Neutrophil (primary cell): ENCODE results near the gene CHCHD6.

Experiments
- H3K27ac ChIP-seq: fragments of 200-600 bp; sonication (generic); 2 replicates; pipeline ENCODE4 v1.5.1; 2016; ENCODE audit warnings: mild to moderate bottlenecking, moderate library complexity
- H3K27me3 ChIP-seq: fragments of 200-600 bp; sonication (generic); 2 replicates; pipeline ENCODE4 v1.6.0; 2016; ENCODE audit warnings: mild to moderate bottlenecking
- H3K36me3 ChIP-seq: fragments of 200-600 bp; sonication (generic); 2 replicates; pipeline ENCODE4 v1.5.1; 2017
- H3K4me1 ChIP-seq, 2 experiments: fragments of 200-600 bp in 1 of 2; sonication (generic) in 1 of 2; 1 replicate in 1 of 2; 2 replicates in 1 of 2; pipeline versions ENCODE4 v1.5.1 to v1.6.1; 2013 to 2016; ENCODE audit warnings: low read depth in 1 of 2, low read length in 1 of 2, mild to moderate bottlenecking in 1 of 2, moderate library complexity in 1 of 2; ENCODE audit not compliant: control insufficient read depth in 1 of 2, insufficient read depth in 1 of 2
- H3K4me3 ChIP-seq, 2 experiments: fragments of 200-600 bp in 1 of 2; sonication (generic) in 1 of 2; 1 replicate in 1 of 2; 2 replicates in 1 of 2; pipeline ENCODE4 v1.5.1; 2013 to 2016; ENCODE audit warnings: low read depth in 1 of 2, low read length in 1 of 2, mild to moderate bottlenecking in 1 of 2, moderate library complexity in 1 of 2
- H3K9me3 ChIP-seq: fragments of 200-600 bp; sonication (generic); 2 replicates; pipeline ENCODE4 v1.5.1; 2016
- TF ChIP-seq, protein P1 (sequence below): fragments of 200-600 bp; sonication (generic); IDR thresholded peaks from 2 replicates; pipeline ENCODE4 v1.5.1; 2016; ENCODE audit warnings: antibody characterized with exemption

The CHCHD6 gene

DNA sequence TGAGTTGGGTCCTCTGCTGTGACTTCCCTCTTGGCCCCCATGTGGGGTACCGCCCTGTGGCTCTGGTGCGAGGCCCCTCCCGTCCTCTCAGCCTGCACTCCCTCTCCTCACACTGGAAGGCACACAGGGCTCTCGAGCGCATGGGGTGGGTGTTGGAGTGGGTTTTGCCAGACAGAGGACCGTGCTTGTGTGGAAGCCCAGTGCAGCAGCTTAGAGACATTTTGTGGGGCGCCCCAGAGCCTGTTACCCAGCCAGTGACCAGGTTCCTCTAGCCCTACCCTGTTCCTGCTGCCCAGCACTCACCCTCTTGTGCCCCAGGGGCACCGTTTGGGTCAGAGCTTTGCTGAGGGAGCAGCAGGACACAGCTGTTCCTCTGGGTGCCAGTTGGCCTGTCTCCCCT lies 288.7 kb downstream of the CHCHD6 start:
- no peak overlapping the region for H3K27ac ChIP-seq
- H3K27me3 ChIP-seq = no peaks in the 10 kb centered on the region
- no peaks in the 10 kb centered on the region for H3K36me3 ChIP-seq
- H3K4me1 ChIP-seq = no peaks in the 10 kb centered on the region
- no peak overlapping the region for H3K4me3 ChIP-seq
- TF ChIP-seq, protein P1, sequence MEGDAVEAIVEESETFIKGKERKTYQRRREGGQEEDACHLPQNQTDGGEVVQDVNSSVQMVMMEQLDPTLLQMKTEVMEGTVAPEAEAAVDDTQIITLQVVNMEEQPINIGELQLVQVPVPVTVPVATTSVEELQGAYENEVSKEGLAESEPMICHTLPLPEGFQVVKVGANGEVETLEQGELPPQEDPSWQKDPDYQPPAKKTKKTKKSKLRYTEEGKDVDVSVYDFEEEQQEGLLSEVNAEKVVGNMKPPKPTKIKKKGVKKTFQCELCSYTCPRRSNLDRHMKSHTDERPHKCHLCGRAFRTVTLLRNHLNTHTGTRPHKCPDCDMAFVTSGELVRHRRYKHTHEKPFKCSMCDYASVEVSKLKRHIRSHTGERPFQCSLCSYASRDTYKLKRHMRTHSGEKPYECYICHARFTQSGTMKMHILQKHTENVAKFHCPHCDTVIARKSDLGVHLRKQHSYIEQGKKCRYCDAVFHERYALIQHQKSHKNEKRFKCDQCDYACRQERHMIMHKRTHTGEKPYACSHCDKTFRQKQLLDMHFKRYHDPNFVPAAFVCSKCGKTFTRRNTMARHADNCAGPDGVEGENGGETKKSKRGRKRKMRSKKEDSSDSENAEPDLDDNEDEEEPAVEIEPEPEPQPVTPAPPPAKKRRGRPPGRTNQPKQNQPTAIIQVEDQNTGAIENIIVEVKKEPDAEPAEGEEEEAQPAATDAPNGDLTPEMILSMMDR = no peak
- H3K9me3 ChIP-seq = no peaks in the 10 kb centered on the region

DNA sequence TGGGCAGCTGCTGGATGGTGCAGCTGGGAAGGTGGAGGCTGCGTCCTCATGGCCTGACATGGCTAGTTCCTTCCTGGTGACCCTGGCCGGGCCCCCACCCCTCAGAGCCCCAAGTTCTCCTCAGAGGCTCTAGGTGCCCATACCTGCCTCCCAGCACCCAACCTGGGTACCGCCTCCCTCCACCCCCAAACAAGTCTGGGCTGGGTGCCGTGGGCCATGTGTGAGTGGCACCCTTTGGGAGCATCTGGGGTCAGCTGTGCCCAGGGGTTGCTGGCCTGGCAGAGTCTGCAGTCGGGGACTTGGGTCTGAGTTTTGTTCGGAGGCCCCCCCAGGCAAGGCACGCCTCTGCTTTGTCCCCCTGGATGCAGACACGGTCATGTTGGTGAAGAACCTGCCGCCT lies 289.4 kb downstream of the CHCHD6 start:
- H3K36me3 ChIP-seq = no peaks in the 10 kb centered on the region
- no peaks in the 10 kb centered on the region for H3K27me3 ChIP-seq
- no peak overlapping the region for H3K27ac ChIP-seq
- no peak overlapping the region for H3K4me3 ChIP-seq
- TF ChIP-seq, protein P1 = no peak
- no peaks in the 10 kb centered on the region for H3K4me1 ChIP-seq
- H3K9me3 ChIP-seq = no peaks in the 10 kb centered on the region

DNA sequence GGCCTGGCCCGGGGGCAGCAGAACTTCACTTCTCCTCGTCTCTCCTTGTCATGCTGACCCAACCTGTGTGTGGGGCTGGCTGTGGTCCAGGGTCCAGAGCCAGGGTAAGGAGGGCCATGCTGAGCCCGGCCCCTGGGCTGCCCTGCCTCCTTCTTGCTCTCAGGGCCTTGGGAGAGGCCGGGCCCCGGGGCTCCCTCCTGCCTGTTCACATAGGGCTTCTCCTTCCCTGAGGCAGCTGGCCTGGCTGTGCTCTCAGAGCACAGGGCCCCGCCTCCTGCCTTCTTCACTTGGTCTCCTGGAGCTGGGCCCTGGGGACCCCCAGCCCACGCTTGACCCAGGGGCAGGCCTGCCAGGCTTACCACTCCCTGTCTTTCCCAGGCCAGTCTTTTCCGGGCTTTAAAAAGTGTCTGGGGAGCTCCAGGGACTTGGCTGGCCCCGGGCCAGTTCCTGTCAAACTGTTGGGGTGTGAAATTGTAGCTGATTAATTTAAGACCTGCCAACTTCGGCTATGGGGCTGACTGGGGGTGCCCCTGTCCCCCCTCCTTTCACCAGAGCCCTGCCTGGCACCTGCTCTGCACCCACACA lies 290.7 kb downstream of the CHCHD6 start:
- H3K9me3 ChIP-seq = no peaks in the 10 kb centered on the region
- H3K27ac ChIP-seq = no peak overlapping the region
- no peaks in the 10 kb centered on the region for H3K36me3 ChIP-seq
- no peaks in the 10 kb centered on the region for H3K4me1 ChIP-seq
- no peak overlapping the region for H3K4me3 ChIP-seq
- no peaks in the 10 kb centered on the region for H3K27me3 ChIP-seq
- TF ChIP-seq, protein P1 = no peak

DNA sequence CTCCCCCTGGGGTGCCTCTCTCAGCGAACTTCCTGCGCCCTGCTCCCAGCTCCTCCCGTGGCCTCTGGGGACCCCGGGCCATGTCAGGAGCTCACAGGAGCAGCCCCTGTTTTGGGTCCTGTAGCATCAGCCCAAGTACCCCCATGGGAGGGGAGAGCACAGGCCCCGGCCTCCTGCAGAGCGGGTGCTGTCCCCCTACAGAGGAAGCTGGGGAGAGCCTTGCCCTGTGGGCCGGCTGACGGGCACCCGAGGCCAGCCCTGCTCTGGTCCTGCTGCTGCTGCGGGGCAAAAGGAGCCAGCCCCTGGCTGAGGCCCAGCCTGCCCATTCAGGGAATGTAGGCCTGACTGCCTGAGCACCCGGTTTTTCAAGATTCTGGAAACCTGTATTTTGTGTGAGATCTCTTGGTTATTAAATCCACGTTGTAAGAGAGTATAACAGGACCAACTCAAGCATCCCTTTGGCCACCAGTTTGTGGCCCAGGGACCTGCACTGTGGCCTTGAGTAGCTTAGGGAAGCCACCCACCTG lies 291.3 kb downstream of the CHCHD6 start:
- H3K27me3 ChIP-seq = no peaks in the 10 kb centered on the region
- H3K27ac ChIP-seq = no peak overlapping the region
- H3K9me3 ChIP-seq = no peaks in the 10 kb centered on the region

GRCh38 chr3:126995926-126996512 lies 292.0 kb downstream of the CHCHD6 start:
- H3K27ac ChIP-seq = no peak overlapping the region
- H3K4me1 ChIP-seq = no peaks in the 10 kb centered on the region
- no peaks in the 10 kb centered on the region for H3K9me3 ChIP-seq
- no peaks in the 10 kb centered on the region for H3K36me3 ChIP-seq
- H3K27me3 ChIP-seq = no peaks in the 10 kb centered on the region
- TF ChIP-seq, protein P1 = no peak
- no peak overlapping the region for H3K4me3 ChIP-seq

More for the DNA sequence above, 291.3 kb downstream of the CHCHD6 start:
- TF ChIP-seq, protein P1 = no peak
- H3K4me1 ChIP-seq = no peaks in the 10 kb centered on the region
- no peak overlapping the region for H3K4me3 ChIP-seq
- H3K36me3 ChIP-seq = no peaks in the 10 kb centered on the region
